Measurements from ENCODE around the gene CEBPE.

Gene CEBPE

DNA sequence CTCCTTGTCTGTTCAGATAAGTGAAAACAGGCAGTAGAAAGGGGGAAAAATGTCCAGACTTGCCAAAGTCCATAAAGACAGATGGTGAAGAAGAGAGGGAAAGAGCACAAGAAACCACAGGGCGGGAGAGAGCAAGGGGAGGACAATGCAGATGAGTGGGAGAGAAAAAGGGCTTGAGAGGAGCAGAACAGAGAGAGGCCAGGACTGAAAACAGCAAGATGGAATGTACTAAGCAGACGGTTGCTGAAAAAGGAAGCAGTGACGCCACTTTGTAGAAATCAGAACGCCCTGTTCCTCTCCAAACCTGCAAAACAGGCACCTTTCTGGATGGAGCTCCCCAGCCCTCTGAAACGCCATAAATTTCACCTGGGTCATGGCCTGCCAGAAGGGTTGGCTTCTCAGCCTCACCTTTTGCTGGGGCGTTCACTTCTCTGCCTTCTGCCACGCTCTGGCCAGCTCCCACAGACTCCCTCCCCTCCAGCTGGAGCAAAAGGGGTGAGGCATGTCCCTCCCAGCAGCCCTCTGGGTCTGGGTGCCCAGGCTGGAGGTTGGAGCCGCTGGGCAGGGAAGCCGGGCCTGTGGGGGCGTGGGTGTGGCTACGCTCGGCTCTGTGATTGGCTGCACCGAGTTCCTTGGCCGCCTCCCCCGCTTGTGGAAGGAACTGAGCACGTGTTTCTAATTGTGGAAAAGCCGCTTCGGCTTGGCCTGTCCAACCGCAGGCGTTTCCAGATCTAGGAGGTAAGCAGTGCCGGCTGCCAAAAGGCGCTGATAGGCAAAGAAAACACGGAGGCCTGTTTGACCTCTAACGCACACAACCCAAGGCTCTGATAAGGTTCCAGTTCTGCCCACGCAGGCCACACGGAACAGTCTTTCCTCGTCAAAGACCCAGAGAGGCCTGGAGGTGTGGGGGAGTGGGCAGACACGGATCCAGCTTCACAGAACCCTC, 35.1 kb upstream of the CEBPE start:
- no peak for DNase-seq (ENCODE audit: extremely low spot score)
- TF ChIP-seq, protein P1, sequence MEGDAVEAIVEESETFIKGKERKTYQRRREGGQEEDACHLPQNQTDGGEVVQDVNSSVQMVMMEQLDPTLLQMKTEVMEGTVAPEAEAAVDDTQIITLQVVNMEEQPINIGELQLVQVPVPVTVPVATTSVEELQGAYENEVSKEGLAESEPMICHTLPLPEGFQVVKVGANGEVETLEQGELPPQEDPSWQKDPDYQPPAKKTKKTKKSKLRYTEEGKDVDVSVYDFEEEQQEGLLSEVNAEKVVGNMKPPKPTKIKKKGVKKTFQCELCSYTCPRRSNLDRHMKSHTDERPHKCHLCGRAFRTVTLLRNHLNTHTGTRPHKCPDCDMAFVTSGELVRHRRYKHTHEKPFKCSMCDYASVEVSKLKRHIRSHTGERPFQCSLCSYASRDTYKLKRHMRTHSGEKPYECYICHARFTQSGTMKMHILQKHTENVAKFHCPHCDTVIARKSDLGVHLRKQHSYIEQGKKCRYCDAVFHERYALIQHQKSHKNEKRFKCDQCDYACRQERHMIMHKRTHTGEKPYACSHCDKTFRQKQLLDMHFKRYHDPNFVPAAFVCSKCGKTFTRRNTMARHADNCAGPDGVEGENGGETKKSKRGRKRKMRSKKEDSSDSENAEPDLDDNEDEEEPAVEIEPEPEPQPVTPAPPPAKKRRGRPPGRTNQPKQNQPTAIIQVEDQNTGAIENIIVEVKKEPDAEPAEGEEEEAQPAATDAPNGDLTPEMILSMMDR (IDR thresholded peaks at IDR 0.05; ENCODE audit: control extremely low read depth, extremely low read depth, low read depth, missing control alignments), result no peak
- ChIA-PET CTCF (no interaction called here), POLR2A (no interaction called here)

DNA sequence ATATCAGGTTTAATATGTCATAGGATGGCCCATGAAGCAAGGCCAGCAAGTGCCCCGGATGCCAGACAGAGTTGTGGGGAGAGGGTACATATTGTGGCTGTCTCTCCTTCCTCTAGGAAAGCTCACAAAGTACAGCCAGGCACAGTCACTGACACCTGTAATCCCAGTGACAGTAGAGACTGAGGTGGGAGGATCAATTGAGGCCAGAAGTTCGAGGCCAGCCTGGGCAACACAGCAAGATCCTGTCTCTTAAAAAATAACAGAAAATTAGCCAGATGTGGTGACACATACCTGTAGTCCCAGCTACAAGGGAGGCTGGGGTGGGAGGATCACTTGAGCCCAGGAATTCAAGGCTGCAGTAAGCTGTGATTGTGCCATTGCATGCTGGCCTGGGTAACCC, 32.3 kb upstream of the CEBPE start:
- TF ChIP-seq, protein P1 (IDR thresholded peaks at IDR 0.05; ENCODE audit: control extremely low read depth, extremely low read depth, low read depth, missing control alignments), result no peak
- CTCF ChIA-PET, result interaction anchor here (1.4 to 3.7 kb wide), 2 partner anchors 8 to 30 kb away, joined by 3 to 17 read pairs; no protein-coding TSS in a partner anchor
- POLR2A ChIA-PET, result no interaction called here
- DNase-seq (ENCODE audit: extremely low spot score), result no peak

DNA sequence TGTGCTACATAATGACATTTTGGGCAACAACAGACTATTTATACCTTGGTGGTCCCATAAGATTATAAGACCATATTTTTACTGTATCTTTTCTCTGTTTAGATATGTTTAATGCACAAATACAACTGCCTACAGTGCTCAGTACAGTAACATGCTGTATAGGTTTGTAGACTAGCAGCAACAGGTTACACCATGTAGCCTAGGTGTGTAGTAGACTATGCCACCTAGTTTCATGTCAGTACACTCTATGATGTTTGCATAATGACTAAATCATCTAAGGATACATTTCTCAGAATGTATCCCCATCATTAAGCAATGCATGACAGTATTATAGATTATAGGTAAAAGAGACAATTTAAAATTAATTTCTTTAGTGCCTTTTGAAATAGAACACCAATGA, 30.7 kb upstream of the CEBPE start:
- no peak for DNase-seq (ENCODE audit: extremely low spot score)
- TF ChIP-seq, protein P1 (IDR thresholded peaks at IDR 0.05; ENCODE audit: control extremely low read depth, extremely low read depth, low read depth, missing control alignments), result no peak
- ChIA-PET CTCF (interaction anchor here (3.7 kb wide), 1 partner anchor 29 kb away, joined by 17 read pairs; no protein-coding TSS in a partner anchor), POLR2A (no interaction called here)

DNA sequence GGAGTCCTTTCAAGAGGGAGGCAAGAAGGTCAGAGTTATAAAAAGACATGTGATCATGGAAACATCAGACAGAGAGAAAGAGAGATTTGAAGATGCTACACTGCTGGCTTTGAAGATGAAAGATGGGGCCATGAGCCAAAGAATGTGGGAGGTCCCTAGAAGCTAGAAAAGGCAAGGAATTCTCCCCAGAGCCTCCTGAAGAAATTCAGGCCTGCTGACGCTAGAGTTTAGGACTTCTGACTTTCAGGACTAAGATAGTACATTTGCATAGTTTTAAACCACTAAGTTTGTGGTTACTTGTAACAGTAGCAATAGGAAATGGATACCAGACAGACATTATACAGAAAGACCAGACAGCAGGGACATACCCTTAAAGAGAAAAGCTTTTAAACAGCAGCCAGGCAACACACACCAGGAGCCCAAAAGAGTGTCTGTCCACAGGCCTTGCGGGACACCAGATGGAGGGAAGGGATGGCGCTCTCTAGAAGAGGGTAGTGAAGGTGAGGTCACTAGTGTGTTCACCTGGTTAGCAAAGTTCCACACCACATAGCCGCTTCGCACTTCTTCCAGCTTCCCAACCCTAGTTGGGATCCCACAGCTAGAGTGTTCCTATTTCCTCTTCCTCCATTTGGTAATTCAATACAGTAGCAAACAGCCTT, 29.7 kb upstream of the CEBPE start:
- TF ChIP-seq, protein P1 (IDR thresholded peaks at IDR 0.05; ENCODE audit: control extremely low read depth, extremely low read depth, low read depth, missing control alignments), result no peak
- ChIA-PET POLR2A (no interaction called here), CTCF (interaction anchor here (1.1 kb wide), 1 partner anchor 42 kb away, joined by 3 read pairs; no protein-coding TSS in a partner anchor)
- no peak for DNase-seq (ENCODE audit: extremely low spot score)

DNA sequence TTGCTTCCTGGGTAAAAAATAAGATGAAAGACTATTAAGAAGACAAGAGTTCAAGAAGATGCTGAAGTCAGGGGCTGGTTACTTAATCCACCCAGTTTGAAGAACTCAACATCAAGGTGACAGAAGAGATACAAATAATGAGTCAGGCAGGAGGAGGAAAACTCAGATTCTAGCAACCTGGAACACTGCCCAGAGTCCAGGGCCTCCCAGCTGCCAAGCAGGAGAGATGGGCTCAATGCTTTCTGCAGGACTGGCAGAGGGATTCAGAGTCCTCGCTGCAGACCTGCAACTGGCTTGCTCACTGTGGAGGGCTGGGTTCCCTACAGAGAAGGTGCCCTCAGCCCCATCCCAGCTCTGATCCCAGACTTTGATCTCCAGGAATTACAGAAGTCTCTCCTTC, 28.6 kb upstream of the CEBPE start:
- ChIA-PET CTCF (interaction anchor here (1.6 kb wide), 1 partner anchor 40 kb away, joined by 5 read pairs; no protein-coding TSS in a partner anchor), POLR2A (no interaction called here)
- TF ChIP-seq, protein P1 (IDR thresholded peaks at IDR 0.05; ENCODE audit: control extremely low read depth, extremely low read depth, low read depth, missing control alignments), result no peak

DNA sequence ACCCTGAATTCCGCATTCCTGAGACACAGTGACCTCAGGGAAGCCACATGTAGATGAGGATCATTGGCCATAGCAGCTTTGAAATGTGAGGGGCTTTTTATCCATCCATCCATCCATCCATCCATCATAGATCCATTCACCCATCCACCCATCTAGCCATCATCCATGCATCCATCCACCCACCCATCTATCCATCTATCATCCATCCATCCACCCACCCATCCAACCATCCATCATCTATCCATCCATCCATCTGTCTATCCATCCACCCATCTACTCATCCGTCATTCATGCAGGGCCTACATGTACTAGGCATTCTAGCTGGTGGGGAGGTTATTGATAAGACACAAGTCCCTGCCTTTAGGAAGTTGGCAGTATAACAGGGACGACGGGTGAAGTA, 27.9 kb upstream of the CEBPE start:
- ChIA-PET POLR2A (no interaction called here), CTCF (interaction anchor here (0.9 to 1.6 kb wide), 4 partner anchors 21 to 40 kb away, joined by 3 to 5 read pairs (median 4); no protein-coding TSS in a partner anchor)
- TF ChIP-seq, protein P1 (IDR thresholded peaks at IDR 0.05; ENCODE audit: control extremely low read depth, extremely low read depth, low read depth, missing control alignments), result no peak
- DNase-seq (ENCODE audit: extremely low spot score), result no peak

More for the DNA sequence above, 28.6 kb upstream of the CEBPE start:
- DNase-seq (ENCODE audit: extremely low spot score), result no peak

Data from GM10248 (cell line).